Measurements from ENCODE around the gene PRKAG1. TPM values are rescaled to one million over a fixed set of nuclear protein-coding genes. Genes with fewer than 3 reads are reported as not detected.

The PRKAG1 gene
- total and polyA plus RNA-seq, 7 donors, result 49.5 to 105 (median 75.1) TPM

GRCh38 chr12:49031573-49032161, 13.1 kb upstream of the PRKAG1 start:
- Histone ChIP-seq H3K4me3 (no peak overlapping the region), H3K27me3 (ENCODE audit: insufficient read depth in 3 of 3, low read length in 2 of 3) (no peaks in the 10 kb centered on the region), H3K9me3 (no peaks in the 10 kb centered on the region), H3K36me3 (ENCODE audit: insufficient read depth in 1 of 2, low read depth in 1 of 2) (peaks cover 8 to 98% of the 10 kb centered on the region in 2 donors), H3K4me1 (no peaks in the 10 kb centered on the region), H3K27ac (no peak overlapping the region)
- no peak for ATAC-seq
- TF ChIP-seq CTCF (IDR thresholded peaks at IDR 0.05), result no peak
- 59 to 70% (median 60%) methylated on average over 8 of the region's 8 CpGs for WGBS, 3 donors
- DNase-seq, result peak in 1 of 2 donors; percentile 51
- intact Hi-C loops (cut with DNase I), result no loop called here

- H3K27ac ChIP-seq, result no peak overlapping the region
- 90 to 91% (median 91%) methylated on average over 19 of the region's 19 CpGs for WGBS, 3 donors
Observed at GRCh38 chr12:49030714-49031572, 12.4 kb upstream of the PRKAG1 start.

GRCh38 chr12:49030119-49030518, 11.5 kb upstream of the PRKAG1 start:
- intact Hi-C loops (cut with DNase I), result no loop called here
- WGBS, 3 donors, result 88 to 94% (median 88%) methylated on average over 8 of the region's 8 CpGs

More at GRCh38 chr12:49030714-49031572, 12.4 kb upstream of the PRKAG1 start:
- Histone ChIP-seq H3K36me3 (ENCODE audit: insufficient read depth in 1 of 2, low read depth in 1 of 2) (peaks cover 8 to 100% of the 10 kb centered on the region in 2 donors), H3K4me3 (no peak overlapping the region), H3K4me1 (no peaks in the 10 kb centered on the region), H3K9me3 (no peaks in the 10 kb centered on the region), H3K27me3 (ENCODE audit: insufficient read depth in 3 of 3, low read length in 2 of 3) (no peaks in the 10 kb centered on the region)
- ATAC-seq, result no peak
- intact Hi-C loops (cut with DNase I), result no loop called here
- no peak for TF ChIP-seq CTCF (IDR thresholded peaks at IDR 0.05)
- no peak for DNase-seq

GRCh38 chr12:49028666-49029275, 10.2 kb upstream of the PRKAG1 start:
- Histone ChIP-seq H3K4me1 (no peaks in the 10 kb centered on the region), H3K36me3 (ENCODE audit: insufficient read depth in 1 of 2, low read depth in 1 of 2) (peaks cover 8 to 100% of the 10 kb centered on the region in 2 donors), H3K27me3 (ENCODE audit: insufficient read depth in 3 of 3, low read length in 2 of 3) (no peaks in the 10 kb centered on the region), H3K9me3 (no peaks in the 10 kb centered on the region), H3K27ac (no peak overlapping the region), H3K4me3 (no peak overlapping the region)
- WGBS, 3 donors, result 74 to 89% (median 85%) methylated on average over 10 of the region's 10 CpGs
- no peak for DNase-seq
- TF ChIP-seq CTCF (IDR thresholded peaks at IDR 0.05), result no peak
- intact Hi-C loops (cut with DNase I), result no loop called here
- ATAC-seq, result no peak

More at GRCh38 chr12:49030119-49030518, 11.5 kb upstream of the PRKAG1 start:
- no peak for DNase-seq
- TF ChIP-seq CTCF (IDR thresholded peaks at IDR 0.05), result no peak
- no peak overlapping the region for H3K27ac ChIP-seq
- peaks cover 8 to 100% of the 10 kb centered on the region in 2 donors for H3K36me3 ChIP-seq (ENCODE audit: insufficient read depth in 1 of 2, low read depth in 1 of 2)
- H3K27me3 ChIP-seq (ENCODE audit: insufficient read depth in 3 of 3, low read length in 2 of 3), result no peaks in the 10 kb centered on the region
- no peak overlapping the region for H3K4me3 ChIP-seq
- ATAC-seq, result no peak
- H3K4me1 ChIP-seq, result no peaks in the 10 kb centered on the region
- no peaks in the 10 kb centered on the region for H3K9me3 ChIP-seq
